GM23248 (cell line): Measurements from ENCODE around the gene ABCA1.

Experiments
- EZH2 ChIP-seq: fragments of 200-600 bp; sonication (generic); IDR thresholded peaks from 2 replicates; pipeline ENCODE4 v1.6.1; 2018; ENCODE audit warnings: antibody characterized with exemption, mild to moderate bottlenecking; ENCODE audit not compliant: insufficient read depth, poor library complexity, severe bottlenecking
- EZH2phosphoT487 ChIP-seq: fragments of 200-600 bp; sonication (generic); IDR thresholded peaks from 2 replicates; pipeline ENCODE4 v1.6.1; 2018; ENCODE audit warnings: antibody characterized with exemption, moderate library complexity, mild to moderate bottlenecking, low read depth; ENCODE audit not compliant: insufficient read depth

DNA sequence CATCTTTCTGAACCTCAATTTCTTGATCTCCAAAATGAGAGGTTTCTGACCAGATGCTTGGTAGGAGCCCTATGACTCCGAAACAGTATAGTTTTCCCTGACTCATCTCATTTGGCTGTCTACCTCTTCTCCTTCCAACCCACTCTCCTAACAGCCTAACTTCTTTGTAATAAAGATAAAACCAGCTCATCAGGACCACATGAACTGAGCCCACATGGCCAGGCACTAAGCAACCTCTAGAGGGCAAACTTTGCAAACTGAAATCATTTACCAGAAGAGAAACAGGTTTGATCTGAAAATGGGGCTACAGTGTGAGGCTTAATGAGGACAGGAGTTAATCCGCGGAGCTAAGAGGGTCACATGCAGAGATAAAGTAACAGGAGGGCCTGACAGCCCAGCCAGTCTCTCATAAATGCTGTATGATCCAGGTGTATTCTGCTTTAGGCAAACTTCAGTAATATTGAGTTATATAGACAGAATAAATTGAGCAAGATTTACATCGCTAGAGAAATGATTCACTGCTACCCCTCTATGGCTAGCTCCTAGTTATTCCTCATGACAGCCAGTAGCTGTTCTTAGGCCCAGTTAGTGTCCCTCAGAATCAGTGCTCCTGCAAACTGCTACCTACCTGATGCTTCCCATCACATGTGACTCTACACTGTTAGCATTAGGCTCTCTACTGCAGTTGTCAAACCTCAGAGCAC, 64.6 kb downstream of the ABCA1 start:
- TF ChIP-seq EZH2phosphoT487 (no peak), EZH2 (no peak)
